HuH-7.5 (cell line): ENCODE results near the gene NFKBIE.
"Not testable (repeated sequence)": the region's sequence is repeated elsewhere in the genome, so short reads cannot be mapped to it uniquely, and the experiment has no call there.

Experiments
- DNase-seq: peaks from one replicate; pipeline ENCODE4 v3.0.0; 2011; ENCODE audit warnings: low spot score

Gene NFKBIE, protein sequence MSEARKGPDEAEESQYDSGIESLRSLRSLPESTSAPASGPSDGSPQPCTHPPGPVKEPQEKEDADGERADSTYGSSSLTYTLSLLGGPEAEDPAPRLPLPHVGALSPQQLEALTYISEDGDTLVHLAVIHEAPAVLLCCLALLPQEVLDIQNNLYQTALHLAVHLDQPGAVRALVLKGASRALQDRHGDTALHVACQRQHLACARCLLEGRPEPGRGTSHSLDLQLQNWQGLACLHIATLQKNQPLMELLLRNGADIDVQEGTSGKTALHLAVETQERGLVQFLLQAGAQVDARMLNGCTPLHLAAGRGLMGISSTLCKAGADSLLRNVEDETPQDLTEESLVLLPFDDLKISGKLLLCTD

DNA sequence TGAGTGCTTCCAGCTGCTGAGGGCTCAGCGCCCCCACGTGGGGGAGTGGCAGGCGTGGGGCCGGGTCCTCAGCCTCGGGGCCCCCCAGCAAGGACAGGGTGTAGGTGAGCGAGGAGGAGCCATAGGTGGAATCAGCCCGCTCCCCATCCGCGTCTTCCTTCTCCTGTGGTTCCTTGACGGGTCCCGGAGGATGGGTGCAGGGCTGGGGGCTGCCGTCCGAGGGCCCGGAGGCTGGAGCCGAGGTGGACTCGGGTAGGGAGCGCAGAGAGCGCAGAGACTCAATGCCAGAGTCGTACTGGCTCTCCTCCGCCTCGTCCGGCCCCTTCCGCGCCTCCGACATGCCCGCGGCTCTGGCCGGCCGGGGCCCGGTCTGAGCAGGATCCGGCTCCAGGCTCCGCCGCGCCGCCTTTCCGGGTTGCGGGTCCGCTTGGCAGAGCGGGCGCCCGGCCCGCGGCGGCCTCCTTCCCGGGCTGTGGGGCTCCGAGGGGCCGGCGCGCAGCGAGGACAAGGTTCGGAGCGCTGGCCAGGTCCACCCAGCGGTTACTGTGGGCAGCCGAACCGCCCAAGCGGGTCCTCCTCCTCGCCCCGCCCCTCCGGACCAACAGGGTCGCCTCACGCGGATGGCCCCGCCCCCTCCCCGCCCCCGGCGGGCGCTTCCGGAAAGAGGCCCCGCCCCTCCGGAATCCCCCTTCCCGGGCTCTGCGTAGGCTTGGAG is at the start of gene NFKBIE:
NFKBIE (minus strand) TSS at position 545 of the 715 bp plus-strand sequence; CDS start at position 340, 205 bp downstream.
- peak; percentile 90 for DNase-seq

DNA sequence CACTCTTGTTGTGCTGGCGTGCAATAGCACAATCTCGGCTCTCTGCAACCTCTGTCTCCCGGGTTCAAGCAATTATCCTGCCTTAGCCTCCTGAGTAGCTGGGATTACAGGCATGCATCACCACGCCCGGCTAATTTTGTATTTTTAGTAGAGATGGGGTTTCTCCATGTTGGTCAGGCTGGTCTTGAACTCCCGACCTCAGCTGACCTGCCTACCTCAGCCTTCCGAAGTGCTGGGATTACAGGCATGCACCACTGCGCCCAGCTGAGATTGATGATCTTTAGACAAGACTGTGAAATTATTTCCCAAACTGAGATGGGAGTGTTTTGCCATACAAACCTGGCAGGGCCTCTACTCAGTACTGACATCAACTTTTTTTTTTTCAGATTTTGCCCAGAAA is 49.3 kb upstream of the NFKBIE start:
- not testable (repeated sequence) for DNase-seq

DNA sequence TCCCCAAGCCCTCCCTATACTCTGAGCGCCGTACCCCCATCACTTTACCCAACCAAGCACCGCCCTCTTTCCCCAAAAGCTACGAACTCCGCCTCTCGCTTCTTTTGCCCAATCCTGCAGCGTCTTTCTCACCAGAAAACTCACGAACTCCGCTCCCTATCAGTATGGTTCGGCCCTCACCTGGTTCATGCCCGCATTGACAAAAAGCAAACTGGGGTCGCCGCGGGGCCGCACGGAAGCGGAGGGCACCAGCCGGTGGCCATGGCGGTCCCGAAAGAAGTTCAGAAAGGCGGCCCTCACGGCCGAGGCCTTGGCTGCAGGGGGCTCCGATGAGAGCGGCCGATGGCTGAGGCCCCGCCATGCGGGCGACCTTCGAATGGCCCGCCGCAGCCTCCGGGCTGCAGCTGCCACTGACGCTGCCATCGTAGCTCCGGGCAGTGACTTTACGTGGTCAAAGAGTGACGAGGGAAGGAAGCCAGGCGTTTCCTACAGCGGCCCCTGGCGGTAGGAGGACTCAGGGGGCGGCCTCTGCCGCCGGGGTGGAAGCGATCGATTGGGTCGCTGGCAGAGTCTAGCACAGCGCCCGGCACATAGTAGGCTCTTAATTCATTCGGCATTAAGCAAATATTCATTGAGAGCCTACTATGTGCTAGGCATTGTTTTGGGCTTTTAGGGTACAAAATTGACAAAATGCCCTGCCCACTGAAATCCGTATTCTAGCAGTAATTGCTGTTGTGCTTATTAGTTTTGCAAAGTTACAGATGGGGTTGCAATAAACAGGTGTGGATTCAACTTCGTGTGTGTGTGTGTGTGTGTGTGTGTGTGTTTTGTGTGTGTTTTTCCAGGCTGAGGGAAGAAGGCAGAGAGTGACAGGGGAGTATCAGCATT is 47.8 kb upstream of the NFKBIE start, which contains the start of gene AARS2:
AARS2 (minus strand) TSS at position 447 of the 888 bp plus-strand sequence; CDS start at position 423, 24 bp downstream.
- peak; percentile 62 for DNase-seq

DNA sequence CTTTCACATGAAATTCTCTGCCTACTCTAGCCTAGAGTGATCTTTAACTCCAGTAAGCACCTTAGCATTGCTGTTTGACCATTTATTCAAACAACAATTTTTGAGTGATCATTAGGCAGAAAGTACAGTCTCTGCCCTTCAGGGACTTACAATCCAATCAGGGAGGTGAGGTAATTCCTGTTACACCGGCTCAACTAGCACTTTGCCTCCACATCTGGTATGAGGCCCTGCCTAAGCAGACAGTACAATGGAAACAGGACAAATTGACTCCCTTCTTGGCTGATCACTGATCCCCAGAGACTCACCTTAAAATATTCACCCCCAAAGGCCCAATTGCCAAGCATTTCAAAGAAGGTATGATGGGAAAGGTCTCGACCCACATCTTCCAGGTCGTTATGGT is 46.4 kb upstream of the NFKBIE start:
- DNase-seq, result no peak

DNA sequence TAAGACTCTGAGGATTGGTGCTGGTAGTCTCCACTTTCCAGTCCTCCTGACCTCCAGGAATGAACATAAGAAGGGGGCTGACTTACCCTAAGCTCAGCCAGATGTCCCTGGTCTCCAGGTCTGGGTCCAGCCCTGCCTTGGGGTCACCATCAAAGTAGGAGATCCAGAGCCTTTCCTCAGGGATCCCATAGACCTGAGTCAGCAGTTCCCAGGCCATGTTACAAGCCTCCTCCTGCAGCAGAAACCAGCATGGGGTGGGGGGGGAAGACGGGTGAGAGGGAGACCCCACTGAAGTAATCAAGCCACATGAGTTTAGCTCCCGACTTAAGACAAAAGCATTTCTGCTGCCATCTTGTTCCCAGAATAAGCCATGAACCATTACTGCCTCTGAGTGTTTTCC is 46.0 kb upstream of the NFKBIE start:
- DNase-seq, result no peak

DNA sequence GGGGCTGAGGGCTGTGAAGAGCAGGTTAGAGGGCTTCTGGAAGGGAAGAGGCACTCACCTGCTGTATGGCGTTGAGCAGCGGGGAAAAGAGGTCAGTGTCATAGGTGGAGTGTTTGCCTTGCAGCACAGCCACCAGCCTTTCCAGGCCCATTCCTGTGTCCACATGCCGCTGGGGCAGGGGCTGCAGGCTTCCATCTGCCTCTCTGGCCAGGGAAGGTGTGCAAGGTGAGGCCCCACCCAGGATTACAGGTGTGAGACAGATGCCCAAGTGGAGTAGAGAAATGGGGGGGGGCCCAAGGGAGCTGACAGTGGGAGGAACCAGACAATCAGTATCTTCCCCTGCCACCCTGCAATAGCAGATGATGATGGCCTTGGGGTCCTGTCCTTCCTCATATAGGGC is 44.9 kb upstream of the NFKBIE start:
- no peak for DNase-seq

DNA sequence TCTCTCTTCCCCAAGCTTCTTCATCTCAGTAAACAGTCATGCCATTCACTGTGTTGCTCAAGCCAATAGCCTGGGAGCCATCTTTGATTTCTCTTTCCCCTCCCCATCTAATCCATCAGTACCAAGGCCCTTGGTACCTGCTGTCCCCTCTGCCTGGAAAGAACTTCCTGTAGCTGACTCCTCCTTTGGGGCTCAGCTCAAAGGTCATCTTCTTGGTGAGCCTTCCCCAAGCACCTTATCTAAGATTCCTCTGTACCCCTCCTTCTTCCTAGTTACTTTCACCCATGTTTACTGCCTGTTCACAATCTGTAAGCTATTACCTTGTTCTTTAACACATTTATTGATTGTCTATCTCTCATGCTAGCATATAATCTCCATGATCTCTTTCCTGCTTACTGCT is 44.3 kb upstream of the NFKBIE start:
- no peak for DNase-seq

DNA sequence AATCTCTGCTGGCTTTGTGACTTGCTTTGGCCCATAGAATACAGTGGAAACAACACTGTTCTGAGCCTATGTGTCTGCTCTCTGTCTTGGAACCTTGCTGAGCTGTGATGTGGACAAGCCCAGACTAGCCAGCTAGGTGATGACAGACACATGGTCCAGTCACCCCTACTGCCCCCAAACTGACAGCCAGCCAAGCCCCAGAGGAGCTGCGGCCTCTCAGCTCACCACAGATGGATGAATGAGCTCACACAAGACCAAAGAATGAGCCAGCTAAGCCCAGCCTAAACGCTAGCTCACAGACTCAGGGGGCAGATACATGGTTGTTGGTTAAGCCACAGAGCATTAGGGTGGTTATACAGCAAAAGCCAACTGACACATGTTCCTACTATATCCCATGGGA is 43.7 kb upstream of the NFKBIE start:
- no peak for DNase-seq

DNA sequence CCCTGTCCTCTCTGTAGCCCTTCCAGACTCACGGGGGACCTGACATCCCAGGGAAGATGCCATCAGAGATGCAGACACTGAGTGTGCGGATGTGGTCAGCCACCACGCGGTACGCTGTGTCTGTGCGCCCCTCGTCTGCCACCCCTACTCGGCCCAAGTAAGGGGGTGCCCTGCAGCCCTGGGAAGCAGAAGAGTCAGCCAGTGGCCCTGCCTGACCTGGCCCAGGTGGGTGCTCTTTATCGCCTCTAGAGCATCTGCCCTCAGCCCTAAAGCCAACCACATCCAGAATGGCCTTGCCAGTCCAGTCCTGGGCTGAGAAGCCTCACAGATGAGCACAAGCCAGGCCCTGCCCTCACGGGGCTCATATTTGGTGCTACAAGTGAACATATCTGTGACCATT is 41.9 kb upstream of the NFKBIE start:
- DNase-seq, result no peak

DNA sequence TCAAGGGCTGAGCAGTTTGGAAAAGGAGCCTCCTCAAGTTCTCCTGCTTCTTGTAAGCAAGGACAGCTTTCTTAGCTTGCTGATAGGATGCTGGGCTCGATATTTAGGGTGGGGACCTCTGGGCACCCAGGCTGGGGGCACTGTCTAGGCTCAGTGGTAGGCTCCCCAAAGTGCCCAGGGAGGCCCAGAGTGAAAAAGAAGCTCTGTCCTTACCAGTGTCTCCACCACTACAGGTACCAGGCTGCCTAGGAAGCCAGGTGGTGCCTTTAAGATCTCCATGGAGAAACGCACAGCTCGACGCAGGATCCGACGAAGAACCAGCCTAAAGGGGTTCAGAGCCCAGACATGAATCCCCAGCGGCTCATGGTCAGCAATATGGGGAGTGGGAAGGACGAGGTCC is 41.4 kb upstream of the NFKBIE start:
- DNase-seq, result no peak

DNA sequence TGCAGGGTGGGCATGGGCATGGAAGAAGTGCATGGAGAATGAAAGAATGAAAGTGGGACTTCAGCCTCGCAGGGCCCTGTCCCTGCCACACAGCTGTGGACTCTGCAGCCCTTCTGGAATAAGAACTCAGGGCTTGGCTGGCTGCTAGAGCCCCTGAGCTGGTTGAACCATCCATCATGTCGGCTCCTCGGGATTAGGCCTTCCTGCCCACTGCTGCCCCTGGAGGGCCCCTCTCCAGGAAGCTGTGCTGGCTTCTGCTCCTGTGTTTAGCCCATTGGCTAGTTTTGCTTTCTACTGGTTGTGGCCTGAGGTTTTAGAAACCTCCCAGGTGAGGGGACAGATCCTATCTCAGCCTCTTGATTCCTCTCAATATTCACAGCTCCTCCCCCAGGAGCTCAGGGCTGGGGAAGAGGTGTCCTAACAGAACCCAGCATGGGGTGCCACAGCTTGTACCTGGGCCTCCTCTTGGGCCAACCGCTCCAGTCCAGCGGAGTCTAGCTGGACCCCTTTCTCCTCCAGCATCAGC is 39.9 kb upstream of the NFKBIE start:
- DNase-seq, result no peak

DNA sequence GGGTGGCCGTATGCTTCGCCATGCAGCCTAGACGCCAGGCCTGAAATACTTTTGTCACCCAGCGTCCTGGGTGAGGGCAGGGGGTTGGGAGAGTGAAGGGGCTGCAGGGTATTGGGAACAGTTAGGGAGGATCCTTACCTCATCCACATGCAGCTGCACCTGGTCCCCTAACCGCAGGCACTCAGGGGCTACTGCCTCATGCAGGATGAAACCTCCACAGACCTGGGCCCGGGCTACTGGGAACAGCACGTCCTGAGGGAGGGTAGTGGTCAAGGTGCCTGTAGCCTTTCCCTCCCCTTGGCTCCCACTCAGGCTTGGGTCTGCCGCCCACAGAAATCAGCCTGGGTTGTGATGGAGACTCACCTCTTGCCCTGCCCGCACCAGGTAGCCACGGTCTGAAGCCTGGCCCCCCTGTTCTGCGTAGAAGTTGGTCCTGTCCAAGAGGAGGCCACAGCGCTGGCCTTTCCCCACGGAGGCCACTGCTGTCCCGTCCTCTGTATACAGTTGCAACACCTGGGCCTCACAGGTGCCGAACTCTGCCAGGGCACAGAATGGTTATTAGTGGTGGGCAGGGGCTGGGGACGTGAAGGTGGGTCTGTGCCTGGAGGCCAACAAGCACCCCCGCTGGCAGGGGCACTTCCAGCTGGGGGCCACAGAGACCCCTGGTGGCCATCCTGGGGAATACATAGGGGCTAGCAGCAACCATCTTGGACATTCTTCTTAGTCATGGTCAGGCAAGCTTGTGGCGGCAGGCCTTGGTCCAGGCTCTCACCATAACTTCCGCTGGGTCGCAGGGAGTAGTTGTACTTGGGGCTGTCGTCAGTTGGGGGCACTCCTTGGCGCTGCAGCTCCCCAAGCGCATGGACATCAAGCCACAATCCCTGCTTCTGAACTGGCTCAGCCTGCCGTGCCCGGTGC is 39.2 kb upstream of the NFKBIE start:
- peak; percentile 49 for DNase-seq

DNA sequence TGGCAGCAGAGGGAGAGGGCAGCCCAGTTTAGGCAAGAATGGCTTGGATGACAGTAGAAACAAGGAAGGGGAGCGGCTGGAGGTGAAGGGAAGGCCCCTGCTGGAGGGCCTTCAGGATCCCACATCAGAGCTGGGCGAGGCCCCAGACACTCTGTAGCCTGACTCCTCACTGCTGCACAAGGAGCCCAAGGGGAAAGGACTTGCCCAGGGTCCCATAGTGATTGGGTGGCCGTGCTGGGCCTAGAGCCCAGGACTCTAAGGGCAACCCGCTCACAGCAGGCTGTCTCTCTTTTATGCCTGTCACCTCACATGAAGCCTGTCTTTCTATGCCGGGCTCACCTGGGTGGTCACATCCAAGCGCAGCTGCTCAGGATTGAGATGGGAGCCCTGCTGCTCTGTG is 38.5 kb upstream of the NFKBIE start:
- DNase-seq, result no peak

DNA sequence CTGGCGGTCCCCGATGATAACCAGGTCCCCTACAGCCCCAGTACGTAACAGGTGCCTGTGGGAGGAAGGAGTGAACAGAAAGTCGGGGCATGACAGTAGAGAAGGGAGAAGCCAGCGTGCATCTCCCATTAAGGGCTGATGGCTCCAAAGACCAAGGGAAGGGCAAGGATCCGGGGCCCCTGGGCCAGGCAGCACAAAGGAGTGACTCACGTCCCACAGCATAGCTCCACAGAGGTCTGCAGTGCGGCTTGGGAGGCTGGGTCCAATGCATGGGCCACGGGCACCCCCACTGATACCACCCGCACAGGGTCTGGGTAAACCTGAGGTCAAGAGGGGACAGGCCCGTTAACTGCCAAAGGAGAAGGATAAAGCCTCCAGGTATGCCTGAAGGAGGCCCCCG is 37.5 kb upstream of the NFKBIE start:
- no peak for DNase-seq

DNA sequence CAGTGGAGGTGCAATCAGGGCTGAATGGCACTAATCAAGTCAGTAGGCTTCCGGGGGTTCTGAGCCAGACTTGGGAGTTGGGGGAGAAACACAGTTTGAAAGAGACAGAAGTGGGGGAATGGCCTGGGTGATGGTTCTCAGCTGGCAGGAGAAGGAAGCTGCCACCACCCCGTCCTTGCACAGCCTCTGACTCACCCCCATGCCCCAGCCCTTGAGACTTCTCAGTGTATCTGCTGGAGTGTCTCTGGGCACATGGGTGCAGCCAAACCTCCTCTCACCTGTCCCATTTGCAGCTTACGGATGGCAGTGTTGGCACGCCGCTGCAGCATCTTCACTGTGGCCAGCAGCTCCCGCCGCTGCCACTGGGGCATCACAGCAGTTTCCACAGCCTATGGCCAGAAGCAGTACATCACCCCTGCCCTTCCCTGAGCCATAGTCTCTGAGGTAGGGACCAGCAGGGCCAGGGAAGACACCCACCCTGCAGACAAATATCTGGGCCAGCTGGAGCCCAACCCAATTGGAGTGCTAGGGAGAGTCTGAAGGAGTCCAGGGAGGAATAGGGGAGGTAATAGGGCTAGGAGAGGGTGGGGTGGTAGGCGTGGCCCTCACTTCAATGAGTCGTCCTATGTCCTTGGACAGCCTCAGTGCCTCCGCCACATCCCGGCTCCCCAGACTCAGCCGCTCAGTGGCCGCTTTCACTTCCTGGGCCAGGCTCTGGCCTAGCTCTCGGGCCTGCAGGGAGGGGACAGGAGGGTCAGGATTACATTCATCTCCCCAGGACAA is 36.6 kb upstream of the NFKBIE start:
- no peak for DNase-seq

DNA sequence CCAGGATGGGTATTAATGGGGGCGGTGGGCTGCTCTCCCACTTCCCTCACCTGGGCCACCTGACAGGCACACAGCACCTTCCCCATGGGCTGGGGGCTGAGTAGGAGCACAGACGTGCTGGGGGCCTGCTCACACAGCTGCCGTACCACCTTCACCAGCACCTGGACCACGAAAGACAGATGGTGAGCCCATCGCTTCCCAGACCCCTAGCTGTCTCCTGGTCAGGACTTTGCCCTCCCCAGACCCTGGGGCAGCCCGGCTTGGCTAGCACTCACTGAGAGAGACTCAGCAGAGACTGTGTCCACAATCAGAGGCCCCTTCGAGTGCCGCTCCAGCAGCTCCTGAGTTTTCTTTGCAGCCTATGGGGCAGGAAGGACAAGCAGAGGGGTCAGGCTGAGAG is 35.8 kb upstream of the NFKBIE start:
- DNase-seq, result no peak

DNA sequence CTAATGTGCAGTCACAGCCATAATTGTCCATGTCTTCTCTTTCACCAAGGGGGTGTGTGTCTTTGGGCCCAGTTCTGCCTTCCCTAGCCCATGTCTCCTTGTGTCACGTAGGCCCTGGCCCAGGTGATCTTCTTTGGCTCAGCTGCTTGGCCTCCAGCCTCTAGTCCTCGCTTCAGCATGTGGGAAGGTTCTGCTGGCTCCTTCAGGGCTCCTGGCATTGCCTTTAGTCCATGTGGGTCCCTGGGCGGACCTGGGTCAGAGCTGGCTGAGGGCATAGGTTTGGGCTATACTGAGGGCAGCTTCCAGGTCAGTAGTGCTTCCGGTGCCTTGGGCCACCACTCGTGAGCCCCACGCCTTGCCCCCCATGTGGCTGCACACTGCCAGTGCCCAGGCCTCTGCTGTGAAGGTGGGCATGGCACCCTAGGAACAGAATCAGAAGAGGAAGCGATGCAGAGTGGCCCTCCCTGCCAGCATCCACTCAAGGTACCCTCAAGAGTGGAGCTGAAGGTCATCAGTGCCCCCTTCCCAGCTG is 35.0 kb upstream of the NFKBIE start:
- no peak for DNase-seq

DNA sequence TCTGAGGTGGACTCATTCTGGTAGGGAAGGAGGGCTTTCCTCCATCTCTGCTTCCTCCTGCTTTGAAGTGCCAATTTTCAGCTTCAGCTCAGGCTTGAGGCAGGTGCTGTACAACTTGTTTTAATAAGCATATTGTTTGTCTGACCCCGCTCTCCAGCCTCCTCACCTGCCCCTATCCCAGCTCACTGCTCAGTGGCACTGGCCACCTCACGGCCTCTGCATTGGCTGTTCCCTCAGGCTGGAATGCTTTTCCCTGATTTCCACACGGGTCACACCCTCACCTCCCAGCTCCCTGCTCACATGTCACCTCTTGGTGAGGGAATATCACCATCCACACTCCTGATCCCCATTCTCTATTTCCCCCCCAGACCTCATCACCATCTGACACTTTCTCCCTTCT is 33.5 kb upstream of the NFKBIE start:
- no peak for DNase-seq

DNA sequence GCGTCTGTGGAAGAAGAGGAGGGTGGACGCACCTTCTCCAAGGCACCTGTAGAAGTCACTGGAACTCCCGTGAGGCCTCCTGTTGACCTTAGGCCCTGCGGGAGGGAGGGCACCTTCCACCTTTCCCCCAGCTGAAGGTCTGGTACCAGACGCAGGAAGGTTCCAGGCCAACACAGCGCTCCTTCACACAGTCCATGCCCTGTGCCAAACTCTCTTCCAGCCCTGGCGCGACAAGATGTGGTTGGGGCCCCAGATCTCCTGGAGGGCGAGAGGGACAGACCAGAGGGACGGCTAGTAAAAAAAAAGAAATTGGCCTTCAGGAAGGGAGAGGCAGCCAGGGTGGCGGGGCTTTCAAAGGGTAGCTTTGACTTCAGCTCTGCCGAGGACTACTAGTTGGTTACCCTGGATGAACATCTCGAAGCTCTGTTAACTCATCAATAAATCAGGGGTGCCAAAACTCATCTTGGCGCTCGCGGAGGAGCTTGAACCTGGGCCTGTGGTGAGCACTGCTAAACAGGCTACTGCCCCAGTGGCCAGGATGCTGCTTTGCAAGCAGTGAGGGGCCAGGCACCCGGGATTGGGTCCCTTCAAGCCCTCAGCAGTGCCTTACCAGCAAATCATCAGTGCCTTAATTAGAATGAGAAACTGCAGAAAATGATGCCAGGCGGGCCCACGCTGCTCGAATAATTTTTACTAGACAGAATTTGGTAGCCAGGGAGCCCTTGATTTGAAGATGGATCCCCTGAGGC is 32.9 kb upstream of the NFKBIE start:
- no peak for DNase-seq
